Progenitor cell of endocrine pancreas (in vitro differentiated cells): ENCODE results near the gene SLC9A8. TPM values are rescaled to one million over a fixed set of nuclear protein-coding genes. Genes with fewer than 3 reads are reported as not detected.
A peak's percentile ranks its signal among the peaks of the same experiment; 100 is the strongest.

Source experiments
- DNase-seq: peaks from one replicate; pipeline ENCODE4 v3.0.0; 2021; ENCODE audit warnings: low spot score; ENCODE audit not compliant: unreplicated experiment
- H3K27ac Mint-ChIP-seq: 2 replicates; pipeline ENCODE4 v1.8.0; 2021; ENCODE audit warnings: mild to moderate bottlenecking, moderate library complexity, mixed read lengths
- H3K27me3 Mint-ChIP-seq: 2 replicates; pipeline ENCODE4 v1.8.0; 2021; ENCODE audit warnings: mixed read lengths
- H3K36me3 Mint-ChIP-seq: 2 replicates; pipeline ENCODE4 v1.8.0; 2022; ENCODE audit warnings: mixed read lengths; ENCODE audit not compliant: insufficient read depth
- H3K4me1 Mint-ChIP-seq: 2 replicates; pipeline ENCODE4 v1.8.0; 2021; ENCODE audit warnings: low read depth, mixed read lengths
- H3K4me3 Mint-ChIP-seq: 2 replicates; pipeline ENCODE4 v1.8.0; 2021; ENCODE audit warnings: low read depth, mild to moderate bottlenecking, moderate library complexity, mixed read lengths
- H3K9me3 Mint-ChIP-seq: 2 replicates; pipeline ENCODE4 v1.8.0; 2021; ENCODE audit warnings: low read depth, mixed read lengths
- total RNA-seq: library from RNA; stranded (reverse); gene quantifications from 2 replicates; pipeline ENCODE4 v1.2.1, GENCODE V29; 2021
- TF ChIP-seq, protein P1 (sequence below): fragments of 200-600 bp; sonication (generic); IDR thresholded peaks from one replicate; pipeline ENCODE4 v1.5.0; 2021; ENCODE audit warnings: antibody characterized with exemption, mild to moderate bottlenecking; ENCODE audit not compliant: unreplicated experiment

SLC9A8 gene
- total RNA-seq, 1 donor from 2014 or later: 11.4 TPM

DNA sequence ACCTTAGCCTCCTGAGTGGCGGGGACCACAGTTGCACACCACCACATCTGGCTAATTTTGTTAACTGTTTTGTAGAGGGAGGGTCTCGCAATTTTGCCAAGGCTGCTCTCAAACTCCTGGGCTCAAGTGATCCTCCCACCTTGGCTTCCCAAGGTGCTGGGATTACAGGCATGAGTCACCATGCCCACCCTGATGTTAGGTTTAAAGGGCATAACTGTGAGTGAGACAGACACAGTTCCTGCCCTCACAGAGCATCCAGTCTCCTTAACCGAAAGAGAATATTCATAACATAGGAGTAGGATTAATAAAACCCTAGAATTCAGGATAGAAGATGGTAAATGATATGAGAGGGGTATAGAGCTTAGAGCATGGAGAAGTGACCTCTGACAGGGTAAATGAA lies 105.8 kb downstream of the SLC9A8 start:
- Mint-ChIP-seq H3K4me1 (peaks cover 23% of the 10 kb centered on the region), H3K9me3 (no peaks in the 10 kb centered on the region), H3K36me3 (no peaks in the 10 kb centered on the region), H3K4me3 (no peak overlapping the region), H3K27ac (peak overlapping the region; percentile 33), H3K27me3 (no peaks in the 10 kb centered on the region)
- TF ChIP-seq, protein P1, sequence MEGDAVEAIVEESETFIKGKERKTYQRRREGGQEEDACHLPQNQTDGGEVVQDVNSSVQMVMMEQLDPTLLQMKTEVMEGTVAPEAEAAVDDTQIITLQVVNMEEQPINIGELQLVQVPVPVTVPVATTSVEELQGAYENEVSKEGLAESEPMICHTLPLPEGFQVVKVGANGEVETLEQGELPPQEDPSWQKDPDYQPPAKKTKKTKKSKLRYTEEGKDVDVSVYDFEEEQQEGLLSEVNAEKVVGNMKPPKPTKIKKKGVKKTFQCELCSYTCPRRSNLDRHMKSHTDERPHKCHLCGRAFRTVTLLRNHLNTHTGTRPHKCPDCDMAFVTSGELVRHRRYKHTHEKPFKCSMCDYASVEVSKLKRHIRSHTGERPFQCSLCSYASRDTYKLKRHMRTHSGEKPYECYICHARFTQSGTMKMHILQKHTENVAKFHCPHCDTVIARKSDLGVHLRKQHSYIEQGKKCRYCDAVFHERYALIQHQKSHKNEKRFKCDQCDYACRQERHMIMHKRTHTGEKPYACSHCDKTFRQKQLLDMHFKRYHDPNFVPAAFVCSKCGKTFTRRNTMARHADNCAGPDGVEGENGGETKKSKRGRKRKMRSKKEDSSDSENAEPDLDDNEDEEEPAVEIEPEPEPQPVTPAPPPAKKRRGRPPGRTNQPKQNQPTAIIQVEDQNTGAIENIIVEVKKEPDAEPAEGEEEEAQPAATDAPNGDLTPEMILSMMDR: no peak
- DNase-seq: no peak

DNA sequence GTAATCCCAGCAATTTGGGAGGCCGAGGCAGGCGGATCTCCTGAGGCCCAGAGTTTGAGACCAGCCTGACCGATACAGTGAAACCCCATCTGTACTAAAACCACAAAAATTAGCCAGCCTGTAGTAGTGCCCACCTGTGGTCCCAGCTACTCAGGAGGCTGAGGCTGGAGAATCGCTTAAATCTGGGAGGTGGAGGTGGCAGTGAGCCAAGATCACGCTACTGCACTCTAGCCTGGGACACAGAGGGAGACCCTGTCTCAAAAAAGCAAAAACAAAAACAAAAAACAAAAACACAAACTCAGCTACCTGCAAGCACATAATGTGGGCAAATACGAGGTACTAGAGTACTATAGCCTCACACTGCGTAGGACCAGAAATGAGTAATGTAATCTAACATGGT lies 106.4 kb downstream of the SLC9A8 start:
- TF ChIP-seq, protein P1: no peak
- H3K9me3 Mint-ChIP-seq: no peaks in the 10 kb centered on the region

GRCh38 chr20:49919461-49919860 lies 106.8 kb downstream of the SLC9A8 start:
- Mint-ChIP-seq H3K27ac (no peak overlapping the region), H3K27me3 (no peaks in the 10 kb centered on the region), H3K36me3 (no peaks in the 10 kb centered on the region), H3K4me1 (peaks cover 15% of the 10 kb centered on the region), H3K4me3 (no peak overlapping the region), H3K9me3 (no peaks in the 10 kb centered on the region)
- TF ChIP-seq, protein P1: no peak
- no peak for DNase-seq

More for the DNA sequence above, 106.4 kb downstream of the SLC9A8 start:
- Mint-ChIP-seq H3K4me1 (peaks cover 18% of the 10 kb centered on the region), H3K4me3 (no peak overlapping the region), H3K27me3 (no peaks in the 10 kb centered on the region), H3K27ac (no peak overlapping the region), H3K36me3 (no peaks in the 10 kb centered on the region)
- no peak for DNase-seq

GRCh38 chr20:49924247-49924646 lies 111.6 kb downstream of the SLC9A8 start:
- peaks cover 2% of the 10 kb centered on the region for H3K4me1 Mint-ChIP-seq
- no peak for DNase-seq
- peak overlapping the region; percentile 62 for H3K27ac Mint-ChIP-seq
- TF ChIP-seq, protein P1: no peak
- peaks cover 3% of the 10 kb centered on the region for H3K9me3 Mint-ChIP-seq
- H3K36me3 Mint-ChIP-seq: no peaks in the 10 kb centered on the region
- H3K4me3 Mint-ChIP-seq: no peak overlapping the region
- no peaks in the 10 kb centered on the region for H3K27me3 Mint-ChIP-seq

DNA sequence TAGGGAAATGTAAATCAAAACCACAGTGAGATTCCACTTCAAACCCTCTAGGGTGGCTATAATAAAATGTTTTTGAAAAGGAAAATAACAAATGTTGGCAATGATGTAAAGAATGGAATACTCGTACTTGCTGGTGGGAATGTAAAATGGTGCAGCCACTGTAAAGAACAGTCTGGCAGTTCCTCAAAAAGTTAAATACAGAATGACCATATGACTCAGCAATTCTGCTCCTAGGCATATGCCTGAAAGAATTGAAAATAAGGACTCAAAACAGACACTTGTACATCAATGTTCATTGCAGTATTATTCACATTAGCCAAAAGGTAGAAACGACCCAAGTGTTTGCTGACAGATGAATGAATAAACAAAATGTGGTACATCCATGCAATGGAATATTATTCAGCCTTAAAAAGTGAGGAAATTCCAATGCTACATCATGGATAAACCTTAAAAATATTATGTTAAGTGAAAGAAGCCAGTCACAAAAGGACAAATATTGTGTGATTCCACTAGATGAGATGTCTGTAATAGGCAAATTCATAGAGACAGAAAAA lies 113.3 kb downstream of the SLC9A8 start:
- Mint-ChIP-seq H3K27me3 (no peaks in the 10 kb centered on the region), H3K4me1 (peaks cover 2% of the 10 kb centered on the region), H3K27ac (no peak overlapping the region), H3K36me3 (no peaks in the 10 kb centered on the region), H3K4me3 (no peak overlapping the region), H3K9me3 (peaks cover 3% of the 10 kb centered on the region)
- no peak for DNase-seq
- TF ChIP-seq, protein P1: no peak
